ENCODE data around the gene HADHA. TPM values are rescaled to one million over a fixed set of nuclear protein-coding genes. Genes with fewer than 3 reads are reported as not detected.

Gene HADHA
- polyA plus RNA-seq, 1 donor (not counting 4 experiments of a cell fraction or from before 2014, with no cell fraction given): 150 TPM

GRCh38 chr2:26276484-26277227 is 32.2 kb upstream of the HADHA start:
- no peaks in the 10 kb centered on the region for H3K79me2 ChIP-seq (ENCODE audit: control insufficient read depth, insufficient read depth, low read length)
- no peaks in the 10 kb centered on the region for H4K20me1 ChIP-seq (ENCODE audit: control insufficient read depth, extremely low read depth, insufficient read depth, low read length)
- no peak overlapping the region for H3K4me3 ChIP-seq (ENCODE audit: control insufficient read depth in 2 of 3, extremely low read depth in 1 of 3, insufficient read depth in 2 of 3, low read depth in 1 of 3, low read length in 3 of 3)
- no peaks in the 10 kb centered on the region for H3K27me3 ChIP-seq (ENCODE audit: control insufficient read depth, extremely low read depth, insufficient read depth, low read length)
- H3K27ac ChIP-seq (ENCODE audit: control insufficient read depth, insufficient read depth, low read length): peak overlapping the region; percentile 8
- FAIRE-seq (no peak), DNase-seq (ENCODE audit: low read depth, low spot score) (no peak)
- dilution Hi-C loops (cut with MboI; ENCODE audit: extremely low pct_ligation_motif_present, low sequenced_read_pairs): no loop called here
- H3K9ac ChIP-seq (ENCODE audit: control insufficient read depth, extremely low read depth, insufficient read depth, low read length): no peak overlapping the region
- no peak overlapping the region for H3K4me2 ChIP-seq (ENCODE audit: control insufficient read depth, extremely low read depth, insufficient read depth, low read depth, low read length)
- peaks cover 37% of the 10 kb centered on the region for H3K4me1 ChIP-seq (ENCODE audit: control insufficient read depth, extremely low read depth, insufficient read depth, low read length)
- no peaks in the 10 kb centered on the region for H3K9me1 ChIP-seq (ENCODE audit: control insufficient read depth, extremely low read depth, insufficient read depth, low read length)
- no peaks in the 10 kb centered on the region for H3K9me3 ChIP-seq (ENCODE audit: control insufficient read depth, low read depth, low read length)
- no peak overlapping the region for H2AFZ ChIP-seq (ENCODE audit: control insufficient read depth, low read length)
- peaks cover 5 to 42% of the 10 kb centered on the region in 2 experiments for H3K36me3 ChIP-seq (ENCODE audit: control insufficient read depth in 2 of 2, extremely low read depth in 1 of 2, insufficient read depth in 2 of 2, low read length in 2 of 2)
- TF ChIP-seq EZH2 (IDR thresholded peaks at IDR 0.05; ENCODE audit: low read length) (no peak), CTCF (optimal IDR thresholded peaks at IDR 0.05 in 1 of 3, IDR thresholded peaks at IDR 0.05 in 1 of 3, conservative IDR thresholded peaks at IDR 0.05 in 1 of 3; ENCODE audit: extremely low read depth in 1 of 3, insufficient read depth in 2 of 3, low read length in 3 of 3) (no peak)

DNA sequence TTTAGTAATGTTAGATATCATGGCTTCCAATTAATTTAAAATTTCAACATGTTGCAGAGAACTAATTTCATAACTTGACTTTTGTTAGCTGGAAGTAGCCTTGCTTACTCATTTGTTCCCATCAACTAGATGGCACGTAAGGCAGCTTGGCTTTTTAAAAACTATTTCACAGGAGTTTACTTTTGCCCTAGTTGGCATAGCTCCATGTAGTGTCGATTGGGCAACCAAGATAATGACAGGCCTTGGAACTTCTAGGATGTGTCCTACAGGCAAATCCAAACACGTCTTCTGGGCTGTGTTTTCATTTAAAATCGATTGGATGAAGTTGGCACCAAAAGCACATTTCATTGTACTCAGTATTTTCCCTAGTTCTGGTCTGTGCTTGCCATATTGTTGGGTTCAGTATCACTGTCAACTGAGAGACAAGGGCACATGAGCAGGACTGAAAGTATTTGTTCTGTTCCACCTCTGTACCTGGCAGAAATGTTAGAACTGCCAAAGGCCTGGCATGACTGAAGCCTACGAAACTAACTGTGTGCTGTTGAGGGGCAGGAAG is 29.7 kb upstream of the HADHA start:
- H3K4me3 ChIP-seq (ENCODE audit: control insufficient read depth in 2 of 3, extremely low read depth in 1 of 3, insufficient read depth in 2 of 3, low read depth in 1 of 3, low read length in 3 of 3): peak overlapping the region in 1 of 3 experiments; percentile 41
- no peaks in the 10 kb centered on the region for H3K27me3 ChIP-seq (ENCODE audit: control insufficient read depth, extremely low read depth, insufficient read depth, low read length)
- H3K79me2 ChIP-seq (ENCODE audit: control insufficient read depth, insufficient read depth, low read length): no peaks in the 10 kb centered on the region
- TF ChIP-seq EZH2 (IDR thresholded peaks at IDR 0.05; ENCODE audit: low read length) (no peak), CTCF (optimal IDR thresholded peaks at IDR 0.05 in 1 of 3, IDR thresholded peaks at IDR 0.05 in 1 of 3, conservative IDR thresholded peaks at IDR 0.05 in 1 of 3; ENCODE audit: extremely low read depth in 1 of 3, insufficient read depth in 2 of 3, low read length in 3 of 3) (no peak)
- no peaks in the 10 kb centered on the region for H4K20me1 ChIP-seq (ENCODE audit: control insufficient read depth, extremely low read depth, insufficient read depth, low read length)
- peaks cover 4 to 32% of the 10 kb centered on the region in 2 experiments for H3K36me3 ChIP-seq (ENCODE audit: control insufficient read depth in 2 of 2, extremely low read depth in 1 of 2, insufficient read depth in 2 of 2, low read length in 2 of 2)
- dilution Hi-C loops (cut with MboI; ENCODE audit: extremely low pct_ligation_motif_present, low sequenced_read_pairs): no loop called here
- FAIRE-seq (peak; percentile 89), DNase-seq (ENCODE audit: low read depth, low spot score) (peak; percentile 91)
- peak overlapping the region; percentile 99 for H3K27ac ChIP-seq (ENCODE audit: control insufficient read depth, insufficient read depth, low read length)
- H3K9me1 ChIP-seq (ENCODE audit: control insufficient read depth, extremely low read depth, insufficient read depth, low read length): no peaks in the 10 kb centered on the region
- H3K9me3 ChIP-seq (ENCODE audit: control insufficient read depth, low read depth, low read length): no peaks in the 10 kb centered on the region
- H2AFZ ChIP-seq (ENCODE audit: control insufficient read depth, low read length): no peak overlapping the region
- H3K9ac ChIP-seq (ENCODE audit: control insufficient read depth, extremely low read depth, insufficient read depth, low read length): peak overlapping the region; percentile 82
- peak overlapping the region; percentile 75 for H3K4me2 ChIP-seq (ENCODE audit: control insufficient read depth, extremely low read depth, insufficient read depth, low read depth, low read length)
- peaks cover 41% of the 10 kb centered on the region for H3K4me1 ChIP-seq (ENCODE audit: control insufficient read depth, extremely low read depth, insufficient read depth, low read length)

All from keratinocyte (primary cell).